Measurements from ENCODE around the gene PGAP1.

DNA sequence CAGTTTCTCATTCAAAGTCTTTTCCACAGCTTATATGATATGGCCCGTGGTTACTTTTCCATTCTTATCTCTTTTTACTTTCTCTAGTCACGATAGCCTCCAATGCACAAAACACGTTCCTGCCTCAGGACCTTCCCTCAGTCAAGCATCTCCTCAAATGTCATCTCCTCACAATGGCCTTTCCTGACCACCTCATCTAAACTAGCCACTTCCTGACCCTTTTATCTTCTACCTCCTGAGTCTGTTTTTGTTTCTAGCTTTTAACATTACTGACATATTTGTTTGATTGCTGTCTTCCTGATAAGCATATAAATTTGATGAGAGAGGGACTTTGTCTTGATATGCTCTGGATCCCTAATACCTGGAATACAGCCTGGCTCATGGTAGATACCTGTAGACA is 7.6 kb downstream of the PGAP1 start:
- no peak for TF ChIP-seq RNF2 (IDR thresholded peaks at IDR 0.05; ENCODE audit: borderline replicate concordance, low read depth, low read length, missing control alignments, poor library complexity, severe bottlenecking)
- TF ChIP-seq, protein P1, sequence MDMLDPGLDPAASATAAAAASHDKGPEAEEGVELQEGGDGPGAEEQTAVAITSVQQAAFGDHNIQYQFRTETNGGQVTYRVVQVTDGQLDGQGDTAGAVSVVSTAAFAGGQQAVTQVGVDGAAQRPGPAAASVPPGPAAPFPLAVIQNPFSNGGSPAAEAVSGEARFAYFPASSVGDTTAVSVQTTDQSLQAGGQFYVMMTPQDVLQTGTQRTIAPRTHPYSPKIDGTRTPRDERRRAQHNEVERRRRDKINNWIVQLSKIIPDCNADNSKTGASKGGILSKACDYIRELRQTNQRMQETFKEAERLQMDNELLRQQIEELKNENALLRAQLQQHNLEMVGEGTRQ (IDR thresholded peaks at IDR 0.05; ENCODE audit: low read length) = no peak
- no peak for TF ChIP-seq NANOG (IDR thresholded peaks at IDR 0.05; ENCODE audit: insufficient read depth, low read depth, low read length, poor library complexity, severe bottlenecking)
- TF ChIP-seq, protein P2, sequence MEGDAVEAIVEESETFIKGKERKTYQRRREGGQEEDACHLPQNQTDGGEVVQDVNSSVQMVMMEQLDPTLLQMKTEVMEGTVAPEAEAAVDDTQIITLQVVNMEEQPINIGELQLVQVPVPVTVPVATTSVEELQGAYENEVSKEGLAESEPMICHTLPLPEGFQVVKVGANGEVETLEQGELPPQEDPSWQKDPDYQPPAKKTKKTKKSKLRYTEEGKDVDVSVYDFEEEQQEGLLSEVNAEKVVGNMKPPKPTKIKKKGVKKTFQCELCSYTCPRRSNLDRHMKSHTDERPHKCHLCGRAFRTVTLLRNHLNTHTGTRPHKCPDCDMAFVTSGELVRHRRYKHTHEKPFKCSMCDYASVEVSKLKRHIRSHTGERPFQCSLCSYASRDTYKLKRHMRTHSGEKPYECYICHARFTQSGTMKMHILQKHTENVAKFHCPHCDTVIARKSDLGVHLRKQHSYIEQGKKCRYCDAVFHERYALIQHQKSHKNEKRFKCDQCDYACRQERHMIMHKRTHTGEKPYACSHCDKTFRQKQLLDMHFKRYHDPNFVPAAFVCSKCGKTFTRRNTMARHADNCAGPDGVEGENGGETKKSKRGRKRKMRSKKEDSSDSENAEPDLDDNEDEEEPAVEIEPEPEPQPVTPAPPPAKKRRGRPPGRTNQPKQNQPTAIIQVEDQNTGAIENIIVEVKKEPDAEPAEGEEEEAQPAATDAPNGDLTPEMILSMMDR (IDR thresholded peaks at IDR 0.05; ENCODE audit: control extremely low read depth in 1 of 3, insufficient read depth in 1 of 3, low read depth in 1 of 3, low read length in 3 of 3) = no peak
- TF ChIP-seq POLR2AphosphoS5 (IDR thresholded peaks at IDR 0.05; ENCODE audit: low read depth, low read length) = no peak
- TF ChIP-seq, protein P3, sequence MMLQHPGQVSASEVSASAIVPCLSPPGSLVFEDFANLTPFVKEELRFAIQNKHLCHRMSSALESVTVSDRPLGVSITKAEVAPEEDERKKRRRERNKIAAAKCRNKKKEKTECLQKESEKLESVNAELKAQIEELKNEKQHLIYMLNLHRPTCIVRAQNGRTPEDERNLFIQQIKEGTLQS (IDR thresholded peaks at IDR 0.05; ENCODE audit: insufficient read depth, low read depth, low read length) = no peak
- TF ChIP-seq SRF (IDR thresholded peaks at IDR 0.05; ENCODE audit: low read depth, low read length) = no peak
- no peak for TF ChIP-seq YY1 (IDR thresholded peaks at IDR 0.05; ENCODE audit: low read depth, low read length)
- TF ChIP-seq BRCA1 (IDR thresholded peaks at IDR 0.05; ENCODE audit: low read depth, low read length) = no peak
- TF ChIP-seq ZNF274 (IDR thresholded peaks at IDR 0.05; ENCODE audit: borderline replicate concordance, extremely low read depth, low read length) = no peak
- TF ChIP-seq JUN (IDR thresholded peaks at IDR 0.05; ENCODE audit: low read depth, low read length) = no peak

Data from H1 (cell line).